GM23338 (cell line): ENCODE measurements around the gene ADAMTS17. TPM values are rescaled to one million over a fixed set of nuclear protein-coding genes. Genes with fewer than 3 reads are reported as not detected.

ENCODE experiments used
- ATAC-seq: fragments of 200-7000 bp; cut with Tn5 transposase; 3 replicates; pipeline ENCODE4 v1.9.1; 2020
- DNase-seq: peaks from one replicate; pipeline ENCODE4 v3.0.0-alpha.2; 2015; ENCODE audit warnings: low spot score
- H2AFZ ChIP-seq: fragments of 200-600 bp; sonication (generic); 2 replicates; pipeline ENCODE4 v1.8.0; 2016; ENCODE audit warnings: antibody characterized with exemption, mild to moderate bottlenecking, moderate library complexity
- H3F3A ChIP-seq: fragments of 200-600 bp; sonication (generic); replicated peaks from 2 replicates; pipeline ENCODE4 v1.8.0; 2017; ENCODE audit warnings: antibody characterized with exemption, mixed run types, low read depth
- H3K27ac ChIP-seq: fragments of 200-600 bp; sonication (generic); 2 replicates; pipeline ENCODE4 v1.6.1; 2016; ENCODE audit warnings: low read depth
- H3K27me3 ChIP-seq: fragments of 200-600 bp; sonication (generic); 2 replicates; pipeline ENCODE4 v1.8.0; 2016; ENCODE audit warnings: mild to moderate bottlenecking, mixed run types, moderate library complexity; ENCODE audit not compliant: insufficient read depth
- H3K36me3 ChIP-seq: fragments of 200-600 bp; sonication (generic); 2 replicates; pipeline ENCODE4 v1.8.0; 2016; ENCODE audit warnings: mild to moderate bottlenecking; ENCODE audit not compliant: insufficient read depth
- H3K4me1 ChIP-seq: fragments of 200-600 bp; sonication (generic); 2 replicates; pipeline ENCODE4 v1.8.0; 2016; ENCODE audit warnings: mild to moderate bottlenecking, moderate library complexity; ENCODE audit not compliant: insufficient read depth
- H3K4me2 ChIP-seq: fragments of 200-600 bp; sonication (generic); 2 replicates; pipeline ENCODE4 v1.7.1; 2017; ENCODE audit warnings: mixed run types
- H3K4me3 ChIP-seq: fragments of 200-600 bp; sonication (generic); 2 replicates; pipeline ENCODE4 v1.6.1; 2016; ENCODE audit warnings: mixed run types
- H3K79me2 ChIP-seq: fragments of 200-600 bp; sonication (generic); replicated peaks from 2 replicates; pipeline ENCODE4 v1.8.0; 2017; ENCODE audit warnings: mild to moderate bottlenecking; ENCODE audit not compliant: insufficient read depth
- H3K9me2 ChIP-seq: fragments of 200-600 bp; sonication (generic); 2 replicates; pipeline ENCODE4 v1.8.0; 2017; ENCODE audit not compliant: insufficient read depth
- H4K20me1 ChIP-seq: fragments of 200-600 bp; sonication (generic); replicated peaks from 2 replicates; pipeline ENCODE4 v1.8.0; 2017; ENCODE audit warnings: mild to moderate bottlenecking; ENCODE audit not compliant: insufficient read depth
- H3K27ac Mint-ChIP-seq: 2 replicates; pipeline ENCODE4 v1.8.0; 2020; ENCODE audit warnings: inconsistent platforms, mild to moderate bottlenecking, moderate library complexity, mixed read lengths
- H3K27me3 Mint-ChIP-seq: 3 replicates; pipeline ENCODE4 v1.8.0; 2022; ENCODE audit warnings: low read depth, mild to moderate bottlenecking, moderate library complexity, mixed read lengths, inconsistent platforms; ENCODE audit not compliant: insufficient read depth, poor library complexity
- H3K36me3 Mint-ChIP-seq: 3 replicates; pipeline ENCODE4 v1.8.0; 2021; ENCODE audit warnings: low read depth, mild to moderate bottlenecking, inconsistent platforms, moderate library complexity, mixed read lengths
- H3K4me1 Mint-ChIP-seq: 3 replicates; pipeline ENCODE4 v1.8.0; 2020; ENCODE audit warnings: mild to moderate bottlenecking, inconsistent platforms, mixed read lengths
- H3K4me3 Mint-ChIP-seq: 3 replicates; pipeline ENCODE4 v1.8.0; 2021; ENCODE audit warnings: moderate library complexity, mild to moderate bottlenecking, inconsistent platforms, mixed read lengths
- H3K9me3 Mint-ChIP-seq: 3 replicates; pipeline ENCODE4 v1.8.0; 2020; ENCODE audit warnings: moderate library complexity, mild to moderate bottlenecking, inconsistent platforms, mixed read lengths
- CTCF ChIP-seq, 2 experiments: fragments of 200-600 bp in 1 of 2; sonication (generic) in 1 of 2; conservative IDR thresholded peaks; 2 replicates each; pipeline versions ENCODE4 v1.5.1 to v1.6.1; 2016 to 2017; ENCODE audit warnings: antibody characterized with exemption in 2 of 2, low read depth in 2 of 2, mild to moderate bottlenecking in 2 of 2, moderate library complexity in 1 of 2
- ETS1 ChIP-seq: IDR thresholded peaks from 2 replicates; pipeline ENCODE4 v1.6.1; 2016; ENCODE audit warnings: antibody characterized with exemption
- EZH2phosphoT487 ChIP-seq: fragments of 200-600 bp; sonication (generic); IDR thresholded peaks from one replicate; pipeline ENCODE4 v1.8.1; 2018; ENCODE audit warnings: antibody characterized with exemption; ENCODE audit not compliant: unreplicated experiment
- JUNB ChIP-seq: IDR thresholded peaks from one replicate; pipeline ENCODE4 v1.6.1; 2016; ENCODE audit warnings: antibody characterized with exemption; ENCODE audit not compliant: unreplicated experiment
- NANOG ChIP-seq: IDR thresholded peaks from 2 replicates; pipeline ENCODE4 v1.6.1; 2016; ENCODE audit warnings: antibody characterized with exemption, borderline replicate concordance
- STAT1 ChIP-seq: IDR thresholded peaks from one replicate; pipeline ENCODE4 v1.6.1; 2016; ENCODE audit warnings: antibody characterized with exemption; ENCODE audit not compliant: unreplicated experiment
- ZNF114 ChIP-seq: fragments of 250-450 bp; sonication (Bioruptor Pico); IDR thresholded peaks from 2 replicates; pipeline ENCODE4 v1.5.0; 2020; ENCODE audit warnings: mild to moderate bottlenecking, moderate library complexity
- polyA plus RNA-seq: library from polyadenylated mRNA; unstranded; fragments of >200 nt; fragmentation: Nextera tagmentation; extraction: Ambion mirVana; gene quantifications from 2 replicates; pipeline ENCODE4 v1.2.1, GENCODE V29; 2016
- total RNA-seq: library from RNA; depleted of rRNA; stranded (reverse); fragments of >200 nt; shearing (Covaris generic); gene quantifications from 2 replicates; pipeline ENCODE4 v1.2.3, GENCODE V29; 2014
- TF ChIP-seq, protein P1 (sequence below): fragments of 250-450 bp; sonication (Bioruptor Pico); IDR thresholded peaks from 2 replicates; pipeline ENCODE4 v1.5.0; 2020; ENCODE audit warnings: mild to moderate bottlenecking, moderate library complexity
- TF ChIP-seq, protein P2 (sequence below): IDR thresholded peaks from one replicate; pipeline ENCODE4 v1.6.1; 2018; ENCODE audit warnings: antibody characterized with exemption; ENCODE audit not compliant: unreplicated experiment

Gene ADAMTS17
- total and polyA plus RNA-seq, 2 experiments from 2014 or later, result 0.60 to 3.8 TPM

GRCh38 chr15:99979371-99979770 lies 362.4 kb downstream of the ADAMTS17 start:
- peaks cover 4% of the 10 kb centered on the region for H3K27me3 Mint-ChIP-seq
- no peak overlapping the region for H3K27ac Mint-ChIP-seq
- Histone ChIP-seq H3F3A (peaks cover 13% of the 10 kb centered on the region), H4K20me1 (no peaks in the 10 kb centered on the region), H3K9me2 (no peaks in the 10 kb centered on the region), H3K4me2 (no peak overlapping the region), H3K27me3 (no peaks in the 10 kb centered on the region), H2AFZ (no peak overlapping the region), H3K36me3 (no peaks in the 10 kb centered on the region), H3K27ac (no peak overlapping the region), H3K4me3 (no peak overlapping the region), H3K4me1 (peaks cover 35% of the 10 kb centered on the region), H3K79me2 (no peaks in the 10 kb centered on the region)
- TF ChIP-seq, protein P1, sequence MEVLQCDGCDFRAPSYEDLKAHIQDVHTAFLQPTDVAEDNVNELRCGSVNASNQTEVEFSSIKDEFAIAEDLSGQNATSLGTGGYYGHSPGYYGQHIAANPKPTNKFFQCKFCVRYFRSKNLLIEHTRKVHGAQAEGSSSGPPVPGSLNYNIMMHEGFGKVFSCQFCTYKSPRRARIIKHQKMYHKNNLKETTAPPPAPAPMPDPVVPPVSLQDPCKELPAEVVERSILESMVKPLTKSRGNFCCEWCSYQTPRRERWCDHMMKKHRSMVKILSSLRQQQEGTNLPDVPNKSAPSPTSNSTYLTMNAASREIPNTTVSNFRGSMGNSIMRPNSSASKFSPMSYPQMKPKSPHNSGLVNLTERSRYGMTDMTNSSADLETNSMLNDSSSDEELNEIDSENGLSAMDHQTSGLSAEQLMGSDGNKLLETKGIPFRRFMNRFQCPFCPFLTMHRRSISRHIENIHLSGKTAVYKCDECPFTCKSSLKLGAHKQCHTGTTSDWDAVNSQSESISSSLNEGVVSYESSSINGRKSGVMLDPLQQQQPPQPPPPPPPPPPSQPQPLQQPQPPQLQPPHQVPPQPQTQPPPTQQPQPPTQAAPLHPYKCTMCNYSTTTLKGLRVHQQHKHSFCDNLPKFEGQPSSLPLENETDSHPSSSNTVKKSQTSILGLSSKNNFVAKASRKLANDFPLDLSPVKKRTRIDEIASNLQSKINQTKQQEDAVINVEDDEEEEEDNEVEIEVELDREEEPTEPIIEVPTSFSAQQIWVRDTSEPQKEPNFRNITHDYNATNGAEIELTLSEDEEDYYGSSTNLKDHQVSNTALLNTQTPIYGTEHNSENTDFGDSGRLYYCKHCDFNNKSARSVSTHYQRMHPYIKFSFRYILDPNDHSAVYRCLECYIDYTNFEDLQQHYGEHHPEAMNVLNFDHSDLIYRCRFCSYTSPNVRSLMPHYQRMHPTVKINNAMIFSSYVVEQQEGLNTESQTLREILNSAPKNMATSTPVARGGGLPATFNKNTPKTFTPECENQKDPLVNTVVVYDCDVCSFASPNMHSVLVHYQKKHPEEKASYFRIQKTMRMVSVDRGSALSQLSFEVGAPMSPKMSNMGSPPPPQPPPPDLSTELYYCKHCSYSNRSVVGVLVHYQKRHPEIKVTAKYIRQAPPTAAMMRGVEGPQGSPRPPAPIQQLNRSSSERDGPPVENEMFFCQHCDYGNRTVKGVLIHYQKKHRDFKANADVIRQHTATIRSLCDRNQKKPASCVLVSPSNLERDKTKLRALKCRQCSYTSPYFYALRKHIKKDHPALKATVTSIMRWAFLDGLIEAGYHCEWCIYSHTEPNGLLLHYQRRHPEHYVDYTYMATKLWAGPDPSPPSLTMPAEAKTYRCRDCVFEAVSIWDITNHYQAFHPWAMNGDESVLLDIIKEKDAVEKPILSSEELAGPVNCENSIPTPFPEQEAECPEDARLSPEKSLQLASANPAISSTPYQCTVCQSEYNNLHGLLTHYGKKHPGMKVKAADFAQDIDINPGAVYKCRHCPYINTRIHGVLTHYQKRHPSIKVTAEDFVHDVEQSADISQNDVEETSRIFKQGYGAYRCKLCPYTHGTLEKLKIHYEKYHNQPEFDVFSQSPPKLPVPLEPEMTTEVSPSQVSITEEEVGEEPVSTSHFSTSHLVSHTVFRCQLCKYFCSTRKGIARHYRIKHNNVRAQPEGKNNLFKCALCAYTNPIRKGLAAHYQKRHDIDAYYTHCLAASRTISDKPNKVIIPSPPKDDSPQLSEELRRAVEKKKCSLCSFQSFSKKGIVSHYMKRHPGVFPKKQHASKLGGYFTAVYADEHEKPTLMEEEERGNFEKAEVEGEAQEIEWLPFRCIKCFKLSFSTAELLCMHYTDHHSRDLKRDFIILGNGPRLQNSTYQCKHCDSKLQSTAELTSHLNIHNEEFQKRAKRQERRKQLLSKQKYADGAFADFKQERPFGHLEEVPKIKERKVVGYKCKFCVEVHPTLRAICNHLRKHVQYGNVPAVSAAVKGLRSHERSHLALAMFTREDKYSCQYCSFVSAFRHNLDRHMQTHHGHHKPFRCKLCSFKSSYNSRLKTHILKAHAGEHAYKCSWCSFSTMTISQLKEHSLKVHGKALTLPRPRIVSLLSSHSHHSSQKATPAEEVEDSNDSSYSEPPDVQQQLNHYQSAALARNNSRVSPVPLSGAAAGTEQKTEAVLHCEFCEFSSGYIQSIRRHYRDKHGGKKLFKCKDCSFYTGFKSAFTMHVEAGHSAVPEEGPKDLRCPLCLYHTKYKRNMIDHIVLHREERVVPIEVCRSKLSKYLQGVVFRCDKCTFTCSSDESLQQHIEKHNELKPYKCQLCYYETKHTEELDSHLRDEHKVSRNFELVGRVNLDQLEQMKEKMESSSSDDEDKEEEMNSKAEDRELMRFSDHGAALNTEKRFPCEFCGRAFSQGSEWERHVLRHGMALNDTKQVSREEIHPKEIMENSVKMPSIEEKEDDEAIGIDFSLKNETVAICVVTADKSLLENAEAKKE (CRISPR knock-in tag), result no peak
- TF ChIP-seq, protein P2, sequence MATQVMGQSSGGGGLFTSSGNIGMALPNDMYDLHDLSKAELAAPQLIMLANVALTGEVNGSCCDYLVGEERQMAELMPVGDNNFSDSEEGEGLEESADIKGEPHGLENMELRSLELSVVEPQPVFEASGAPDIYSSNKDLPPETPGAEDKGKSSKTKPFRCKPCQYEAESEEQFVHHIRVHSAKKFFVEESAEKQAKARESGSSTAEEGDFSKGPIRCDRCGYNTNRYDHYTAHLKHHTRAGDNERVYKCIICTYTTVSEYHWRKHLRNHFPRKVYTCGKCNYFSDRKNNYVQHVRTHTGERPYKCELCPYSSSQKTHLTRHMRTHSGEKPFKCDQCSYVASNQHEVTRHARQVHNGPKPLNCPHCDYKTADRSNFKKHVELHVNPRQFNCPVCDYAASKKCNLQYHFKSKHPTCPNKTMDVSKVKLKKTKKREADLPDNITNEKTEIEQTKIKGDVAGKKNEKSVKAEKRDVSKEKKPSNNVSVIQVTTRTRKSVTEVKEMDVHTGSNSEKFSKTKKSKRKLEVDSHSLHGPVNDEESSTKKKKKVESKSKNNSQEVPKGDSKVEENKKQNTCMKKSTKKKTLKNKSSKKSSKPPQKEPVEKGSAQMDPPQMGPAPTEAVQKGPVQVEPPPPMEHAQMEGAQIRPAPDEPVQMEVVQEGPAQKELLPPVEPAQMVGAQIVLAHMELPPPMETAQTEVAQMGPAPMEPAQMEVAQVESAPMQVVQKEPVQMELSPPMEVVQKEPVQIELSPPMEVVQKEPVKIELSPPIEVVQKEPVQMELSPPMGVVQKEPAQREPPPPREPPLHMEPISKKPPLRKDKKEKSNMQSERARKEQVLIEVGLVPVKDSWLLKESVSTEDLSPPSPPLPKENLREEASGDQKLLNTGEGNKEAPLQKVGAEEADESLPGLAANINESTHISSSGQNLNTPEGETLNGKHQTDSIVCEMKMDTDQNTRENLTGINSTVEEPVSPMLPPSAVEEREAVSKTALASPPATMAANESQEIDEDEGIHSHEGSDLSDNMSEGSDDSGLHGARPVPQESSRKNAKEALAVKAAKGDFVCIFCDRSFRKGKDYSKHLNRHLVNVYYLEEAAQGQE, result no peak
- no peak for TF ChIP-seq ETS1
- no peak for TF ChIP-seq NANOG
- TF ChIP-seq CTCF (conservative IDR thresholded peaks at IDR 0.05; ENCODE audit: low read depth in 2 of 2), result no peak
- TF ChIP-seq ZNF114 (CRISPR knock-in tag), result no peak
- no peak for TF ChIP-seq JUNB
- TF ChIP-seq STAT1, result no peak
- no peak for TF ChIP-seq EZH2phosphoT487
- DNase-seq (no peak), ATAC-seq (no peak)
- H3K9me3 Mint-ChIP-seq, result no peaks in the 10 kb centered on the region; the same call in 2 of the 3 replicates
- no peak overlapping the region for H3K4me3 Mint-ChIP-seq
- no peaks in the 10 kb centered on the region for H3K36me3 Mint-ChIP-seq
- peaks cover 34% of the 10 kb centered on the region for H3K4me1 Mint-ChIP-seq
